NT2/D1 (cell line): ENCODE measurements around the gene CYP2A13.
"Not testable (repeated sequence)": the region's sequence is repeated elsewhere in the genome, so short reads cannot be mapped to it uniquely, and the experiment has no call there.

Experiments
- YY1 ChIP-seq: IDR thresholded peaks from 2 replicates; pipeline ENCODE4 v1.6.1; 2011; ENCODE audit not compliant: insufficient read length, insufficient read depth
- ZNF274 ChIP-seq: IDR thresholded peaks from 2 replicates; pipeline ENCODE4 v1.6.1; 2011; ENCODE audit warnings: mild to moderate bottlenecking, low read depth, low read length

DNA sequence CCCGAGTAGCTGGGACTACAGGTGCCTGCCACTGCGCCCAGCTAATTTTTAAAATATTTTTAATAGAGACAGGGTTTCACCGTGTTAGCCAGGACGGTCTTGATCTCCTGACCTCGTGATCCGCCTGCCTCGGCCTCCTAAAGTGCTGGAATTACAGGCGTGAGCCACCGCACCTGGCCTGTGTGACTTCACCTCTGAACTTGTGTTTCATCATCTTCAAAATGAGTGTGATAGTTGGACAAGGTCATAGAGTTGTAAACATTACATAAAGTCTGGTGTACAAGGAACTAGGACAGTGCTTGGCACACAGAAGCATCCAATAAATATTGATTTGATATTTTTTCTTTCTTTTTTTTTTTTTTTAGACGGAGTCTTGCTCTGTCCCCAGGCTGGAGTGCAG is 34.9 kb upstream of the CYP2A13 start:
- not testable (repeated sequence) for TF ChIP-seq YY1, ZNF274
